Measurements from ENCODE around the gene FAM221A.
"Not testable (repeated sequence)": the region's sequence is repeated elsewhere in the genome, so short reads cannot be mapped to it uniquely, and the experiment has no call there.

Gene FAM221A

GRCh38 chr7:23679898-23680413 is at the start of gene FAM221A:
TSS of gene FAM221A (plus strand) at chr7:23680199. CDS start at chr7:23680219, 20 bp downstream.
- FAIRE-seq, result no peak

GRCh38 chr7:23633417-23633816 is 46.6 kb upstream of the FAM221A start:
- no peak for FAIRE-seq

- no peak for FAIRE-seq
Observed at GRCh38 chr7:23645822-23646221, 34.2 kb upstream of the FAM221A start.

GRCh38 chr7:23653942-23654341 is 26.1 kb upstream of the FAM221A start:
- FAIRE-seq, result no peak

- FAIRE-seq, result peak; percentile 84
Observed at GRCh38 chr7:23654508-23654907, 25.5 kb upstream of the FAM221A start.

- FAIRE-seq, result no peak
Observed at GRCh38 chr7:23655433-23655832, 24.6 kb upstream of the FAM221A start.

- FAIRE-seq, result no peak
Observed at GRCh38 chr7:23658831-23659427, 21.1 kb upstream of the FAM221A start.

- FAIRE-seq, result no peak
Observed at GRCh38 chr7:23661385-23661784, 18.6 kb upstream of the FAM221A start.

- peak; percentile 60 for FAIRE-seq
Observed at GRCh38 chr7:23662124-23662983, 17.6 kb upstream of the FAM221A start.

- FAIRE-seq, result peak; percentile 82
Observed at GRCh38 chr7:23662984-23663313, 17.1 kb upstream of the FAM221A start.

- no peak for FAIRE-seq
Observed at GRCh38 chr7:23664122-23664521, 15.9 kb upstream of the FAM221A start.

GRCh38 chr7:23672033-23672432 is 8.0 kb upstream of the FAM221A start:
- FAIRE-seq, result no peak

- no peak for FAIRE-seq
Observed at GRCh38 chr7:23680414-23681405, 711 bp downstream of the FAM221A start.

GRCh38 chr7:23684041-23684440 is 4.0 kb downstream of the FAM221A start:
- not testable (repeated sequence) for FAIRE-seq

- FAIRE-seq, result no peak
Observed at GRCh38 chr7:23685731-23686130, 5.7 kb downstream of the FAM221A start.

- FAIRE-seq, result no peak
Observed at GRCh38 chr7:23687011-23687410, 7.0 kb downstream of the FAM221A start.

- no peak for FAIRE-seq
Observed at GRCh38 chr7:23689165-23689564, 9.2 kb downstream of the FAM221A start.

- no peak for FAIRE-seq
Observed at GRCh38 chr7:23691320-23691719, 11.3 kb downstream of the FAM221A start.

GRCh38 chr7:23693224-23693623 is 13.2 kb downstream of the FAM221A start:
- no peak for FAIRE-seq

GRCh38 chr7:23696916-23697441 is 17.0 kb downstream of the FAM221A start:
- FAIRE-seq, result peak; percentile 92

GRCh38 chr7:23698822-23699221 is 18.8 kb downstream of the FAM221A start:
- FAIRE-seq, result no peak

GRCh38 chr7:23700046-23700445 is 20.0 kb downstream of the FAM221A start:
- peak; percentile 17 for FAIRE-seq

Data from G401.6 (cell line).